GM21529 (cell line): ENCODE measurements around the gene CHRM1.
"Not testable (repeated sequence)": the region's sequence is repeated elsewhere in the genome, so short reads cannot be mapped to it uniquely, and the experiment has no call there.

ENCODE experiments used
- ATAC-seq: cut with Tn5 transposase; IDR thresholded peaks from one replicate; pipeline ENCODE4 v1.9.1; 2021; ENCODE audit not compliant: unreplicated experiment

CHRM1 gene

GRCh38 chr11:62921201-62921572, at the start of gene CHRM1:
Gene CHRM1 (minus strand): TSS chr11:62921363. CDS start chr11:62911100, 10,263 bp downstream.
- ATAC-seq: no peak

GRCh38 chr11:62965574-62965973, 44.4 kb upstream of the CHRM1 start:
- ATAC-seq: no peak

DNA sequence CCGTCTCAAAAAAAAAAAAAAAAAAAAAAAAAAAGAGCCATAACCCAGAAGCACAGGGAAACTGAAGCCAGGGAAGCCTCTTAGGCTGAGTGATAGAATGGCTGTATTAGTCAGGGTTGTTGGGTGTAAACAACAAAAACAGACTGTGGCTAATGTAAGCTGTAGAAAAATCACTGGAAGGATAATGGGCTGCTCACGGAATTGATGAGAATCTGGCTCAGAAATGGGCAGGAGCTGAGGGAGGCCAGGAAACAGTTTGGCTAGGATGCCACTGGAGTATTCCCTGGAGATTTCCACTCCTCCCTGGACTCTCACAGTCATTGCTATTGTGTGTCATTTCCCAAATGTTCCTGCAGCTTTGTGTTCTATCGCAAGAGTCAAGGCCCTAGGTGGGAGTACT, 41.2 kb upstream of the CHRM1 start:
- ATAC-seq: no peak

- ATAC-seq: no peak
These were observed 39.9 kb upstream of the CHRM1 start for GRCh38 chr11:62961017-62961570.

DNA sequence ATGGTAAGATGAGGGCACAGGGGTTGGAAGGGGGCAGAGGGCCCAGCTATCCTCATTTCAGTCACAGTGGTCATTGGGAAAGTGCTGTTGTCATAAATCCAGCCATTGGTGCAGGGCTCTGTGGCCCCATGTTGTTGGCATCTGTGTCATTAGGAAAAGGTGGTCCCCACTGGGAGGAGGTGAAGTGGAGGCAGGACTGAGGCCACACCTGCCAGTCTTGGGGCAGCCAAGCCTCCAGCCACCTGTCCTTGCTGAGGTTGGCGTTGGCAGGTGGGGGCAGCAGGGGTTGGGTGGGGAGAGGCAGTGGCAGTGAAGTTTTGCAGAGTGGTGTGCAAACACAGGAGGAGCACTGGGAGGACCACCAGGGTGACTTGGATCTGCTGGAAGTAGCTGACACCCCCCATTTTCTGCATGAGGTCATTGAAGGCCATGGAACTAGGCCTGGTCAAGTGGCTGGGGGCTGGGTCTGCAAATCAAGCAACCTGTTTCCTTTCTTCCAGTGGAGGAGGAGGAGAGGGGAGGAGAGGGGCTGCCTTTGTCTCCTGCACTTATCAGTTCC, 38.3 kb upstream of the CHRM1 start:
- ATAC-seq: no peak

- ATAC-seq: no peak
These were observed 37.6 kb upstream of the CHRM1 start for GRCh38 chr11:62958547-62959421.

GRCh38 chr11:62957147-62957546, 36.0 kb upstream of the CHRM1 start:
- no peak for ATAC-seq

GRCh38 chr11:62954478-62954877, 33.3 kb upstream of the CHRM1 start:
- ATAC-seq: no peak

- no peak for ATAC-seq
These were observed 32.6 kb upstream of the CHRM1 start for GRCh38 chr11:62953811-62954210.

DNA sequence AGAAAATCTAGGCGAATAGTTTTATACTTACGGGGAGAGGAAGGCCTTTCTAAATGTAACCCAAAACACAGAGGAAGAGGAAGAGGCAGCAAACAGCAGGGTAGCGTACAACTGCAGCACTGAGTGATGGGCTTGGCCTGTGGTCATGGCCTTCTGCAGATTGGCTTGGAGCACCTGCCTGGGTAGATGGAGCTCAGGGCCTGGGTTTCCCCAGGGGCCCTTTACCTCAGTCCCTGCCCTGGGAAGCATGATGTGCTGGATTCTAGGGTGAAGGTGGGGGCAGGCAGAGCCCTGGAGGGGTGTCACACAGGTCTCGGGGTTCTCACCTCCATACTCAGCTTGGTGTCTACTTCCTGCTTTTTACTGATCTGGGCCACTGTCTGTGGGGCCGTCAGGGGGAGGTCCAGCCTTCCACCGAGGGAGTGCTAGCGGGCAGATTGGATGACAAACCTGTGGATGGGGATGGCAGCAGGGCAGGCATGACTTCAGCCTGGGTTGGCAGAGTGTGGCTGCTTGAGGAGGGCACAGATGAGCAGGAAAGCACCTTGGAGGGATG, 27.7 kb upstream of the CHRM1 start:
- ATAC-seq: no peak

GRCh38 chr11:62945538-62945937, 24.4 kb upstream of the CHRM1 start:
- ATAC-seq: not testable (repeated sequence)

GRCh38 chr11:62937528-62937927, 16.4 kb upstream of the CHRM1 start:
- not testable (repeated sequence) for ATAC-seq

DNA sequence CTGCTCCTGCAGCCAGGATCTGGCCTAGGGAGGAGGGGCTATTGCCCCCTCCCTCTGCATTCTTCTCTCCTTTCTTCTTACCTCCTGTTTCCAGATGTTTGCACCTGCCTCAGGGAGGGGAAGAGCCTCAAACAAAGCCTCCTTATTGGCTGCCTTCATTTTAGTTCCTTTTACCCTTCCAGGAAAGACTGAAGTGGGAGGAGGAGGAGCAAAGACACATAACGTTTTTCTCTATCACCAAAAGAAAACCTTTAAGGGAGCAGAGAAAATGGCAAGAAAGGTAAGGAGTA, 13.3 kb upstream of the CHRM1 start:
- no peak for ATAC-seq

GRCh38 chr11:62933750-62934495, 12.8 kb upstream of the CHRM1 start:
- no peak for ATAC-seq

- ATAC-seq: no peak
These were observed 12.1 kb upstream of the CHRM1 start for GRCh38 chr11:62933285-62933684.

GRCh38 chr11:62931499-62932278, 10.5 kb upstream of the CHRM1 start:
- ATAC-seq: no peak

DNA sequence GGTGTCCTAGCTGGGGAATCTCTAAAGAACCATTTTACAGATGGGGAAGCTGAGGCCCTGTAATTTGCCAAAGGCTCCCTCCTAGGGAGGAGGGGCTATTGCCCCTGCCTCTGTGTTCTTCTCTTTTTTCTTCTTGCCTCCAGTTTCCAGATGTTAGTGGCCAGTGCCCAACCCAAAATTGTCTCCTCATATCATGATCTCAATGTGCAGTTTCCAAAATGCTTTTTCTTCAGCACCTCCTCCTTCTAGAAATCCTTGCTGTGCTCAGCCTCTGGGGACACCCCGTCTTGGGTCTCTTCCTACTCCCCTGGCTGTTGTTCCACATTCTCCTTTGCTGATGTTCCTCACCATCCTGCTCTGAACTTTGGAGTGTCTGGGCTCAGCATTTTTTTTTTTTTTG, 9.5 kb upstream of the CHRM1 start:
- ATAC-seq: no peak

DNA sequence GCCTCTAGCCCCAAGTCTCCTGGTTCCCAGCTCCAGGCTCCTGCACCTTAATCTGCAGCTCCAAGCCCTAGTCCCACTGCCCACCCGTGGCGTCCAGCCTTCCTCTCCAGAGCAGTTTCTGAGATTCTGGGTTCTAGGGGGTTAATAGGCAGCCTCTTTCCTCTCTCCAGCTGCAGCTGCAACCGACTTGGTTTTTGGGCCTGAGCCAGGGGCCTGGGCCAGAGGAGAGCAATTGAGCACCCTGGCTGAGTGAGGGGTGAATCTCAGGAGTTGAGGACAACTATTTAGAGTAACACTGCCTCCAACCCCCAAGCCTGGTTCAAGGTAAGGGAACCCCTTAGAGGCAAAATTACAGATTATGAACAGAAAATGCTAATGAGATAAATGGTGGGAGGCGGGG, 9.0 kb upstream of the CHRM1 start:
- ATAC-seq: no peak

GRCh38 chr11:62928011-62928410, 6.8 kb upstream of the CHRM1 start:
- ATAC-seq: no peak

GRCh38 chr11:62926680-62927455, 5.7 kb upstream of the CHRM1 start:
- ATAC-seq: no peak
